HG03378 (cell line): ENCODE measurements around the gene TMEM232.

Source experiments
- ATAC-seq: cut with Tn5 transposase; IDR thresholded peaks from one replicate; pipeline ENCODE4 v1.9.1; 2021; ENCODE audit warnings: mild to moderate bottlenecking, moderate library complexity; ENCODE audit not compliant: unreplicated experiment

TMEM232 gene

DNA sequence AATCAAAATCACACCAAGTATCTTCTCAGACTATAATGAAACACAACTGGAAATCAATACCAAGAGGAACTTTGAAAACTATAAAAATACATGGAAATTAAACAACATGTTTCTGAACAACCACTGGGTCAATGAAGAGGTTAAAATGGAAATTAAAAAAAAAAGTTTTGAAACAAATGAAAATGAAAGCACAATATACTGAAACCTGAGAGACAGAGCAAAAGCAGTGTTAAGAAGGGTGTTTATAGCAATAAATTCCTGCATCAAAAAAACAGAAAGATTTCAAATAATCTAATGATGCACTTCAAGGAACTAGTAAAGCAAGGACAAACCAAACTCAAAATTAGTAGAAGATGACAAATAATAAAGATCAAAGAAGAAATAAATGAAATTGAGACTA, 92.0 kb downstream of the TMEM232 start:
- no peak for ATAC-seq

- ATAC-seq, result no peak
These were observed 95.2 kb downstream of the TMEM232 start for GRCh38 chr5:110631236-110631635.

DNA sequence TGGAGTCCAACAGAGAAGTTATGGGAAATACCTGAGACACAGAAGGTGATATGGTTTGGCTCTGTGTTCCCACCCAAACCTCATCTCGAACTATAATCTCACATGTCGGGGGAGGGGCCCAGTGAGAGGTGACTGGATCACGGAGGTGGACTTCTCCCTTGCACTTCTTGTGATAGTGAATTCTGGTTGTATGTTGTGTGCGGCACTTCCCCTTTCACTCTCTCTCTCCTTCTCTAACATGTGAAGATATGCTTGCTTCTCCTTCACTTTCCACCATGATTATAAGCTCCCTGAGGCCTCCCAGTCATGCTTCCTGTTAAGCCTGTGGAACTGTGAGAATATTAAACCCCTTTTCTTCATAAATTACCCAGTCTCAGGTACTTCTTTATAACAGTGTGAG, 96.1 kb downstream of the TMEM232 start:
- no peak for ATAC-seq

- ATAC-seq, result peak; percentile 64
These were observed 101.0 kb downstream of the TMEM232 start for GRCh38 chr5:110625376-110625999.

DNA sequence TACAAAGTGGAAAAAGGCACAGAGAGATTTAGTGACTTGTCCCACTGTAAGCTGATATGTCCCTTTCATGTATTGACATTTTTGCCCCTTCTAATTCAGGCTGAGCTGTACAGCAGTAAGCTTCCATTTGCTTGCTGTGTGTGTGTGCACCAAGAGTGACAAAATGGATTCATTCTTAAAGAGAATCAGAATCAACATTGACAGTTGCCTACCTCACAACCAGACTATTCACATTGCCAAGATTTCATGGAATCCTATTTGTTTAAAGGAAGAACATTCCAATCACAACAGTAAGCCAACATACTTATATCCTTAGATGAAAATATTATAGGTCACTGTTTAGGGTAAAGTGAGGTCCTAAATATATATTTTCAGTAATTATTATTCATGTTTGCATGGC, 102.6 kb downstream of the TMEM232 start:
- no peak for ATAC-seq

DNA sequence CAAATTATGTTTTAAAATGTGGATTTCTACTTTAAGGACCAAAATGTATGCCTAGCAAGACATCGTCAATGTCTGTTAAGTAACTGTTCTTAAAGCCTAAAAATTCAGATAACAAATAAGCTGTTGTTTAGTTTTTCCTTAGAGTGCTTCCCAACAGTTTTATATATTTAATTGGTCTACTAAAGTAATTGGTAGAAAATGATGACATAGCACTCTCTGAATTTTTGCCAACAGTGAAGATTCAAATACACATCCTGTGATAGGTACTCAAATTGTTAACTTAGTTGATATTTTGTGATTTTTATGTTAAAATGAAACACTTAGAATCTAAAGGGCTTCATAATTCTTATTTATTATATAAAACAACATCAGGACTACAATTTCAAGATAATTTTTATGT, 107.5 kb downstream of the TMEM232 start:
- ATAC-seq, result no peak

DNA sequence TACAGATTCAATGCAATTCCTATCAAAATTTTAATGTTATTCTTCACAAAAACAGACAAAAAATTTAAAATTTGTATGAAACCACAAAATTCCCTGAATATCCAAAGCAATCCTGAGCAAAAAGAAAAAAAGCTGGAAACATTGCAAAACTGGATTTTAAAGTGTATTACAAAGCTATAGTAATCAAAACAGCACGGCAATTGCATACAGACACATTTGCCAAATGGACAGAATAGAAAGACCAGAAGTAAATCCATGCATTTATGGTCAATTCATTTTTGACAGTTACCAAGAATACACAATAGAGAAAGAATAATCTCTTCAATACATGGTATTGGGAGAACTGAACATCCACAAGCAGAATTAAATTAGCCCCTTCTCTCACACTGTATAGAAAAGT, 110.5 kb downstream of the TMEM232 start:
- no peak for ATAC-seq

DNA sequence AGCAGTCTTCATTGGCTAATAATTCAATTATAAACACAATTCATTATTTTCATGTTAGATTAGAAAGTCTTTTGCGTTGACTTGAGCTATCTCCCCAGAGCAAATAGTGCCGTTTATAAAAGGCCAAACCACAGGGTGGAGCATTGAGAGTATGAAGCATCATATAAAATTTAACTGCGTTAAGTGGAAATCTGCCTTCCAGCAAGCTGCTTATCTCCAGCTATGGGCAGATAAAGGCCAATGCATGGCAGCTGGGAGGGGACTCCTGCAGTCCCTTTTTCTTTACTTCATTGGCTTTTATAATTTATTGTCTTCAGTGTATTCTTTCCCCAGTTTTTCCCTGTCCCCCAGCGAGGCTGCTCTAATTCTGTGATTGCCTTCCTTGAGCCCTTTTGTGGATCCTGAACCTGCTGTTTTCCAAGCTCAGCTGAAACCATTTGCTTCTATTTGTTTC, 113.7 kb downstream of the TMEM232 start:
- ATAC-seq, result no peak

DNA sequence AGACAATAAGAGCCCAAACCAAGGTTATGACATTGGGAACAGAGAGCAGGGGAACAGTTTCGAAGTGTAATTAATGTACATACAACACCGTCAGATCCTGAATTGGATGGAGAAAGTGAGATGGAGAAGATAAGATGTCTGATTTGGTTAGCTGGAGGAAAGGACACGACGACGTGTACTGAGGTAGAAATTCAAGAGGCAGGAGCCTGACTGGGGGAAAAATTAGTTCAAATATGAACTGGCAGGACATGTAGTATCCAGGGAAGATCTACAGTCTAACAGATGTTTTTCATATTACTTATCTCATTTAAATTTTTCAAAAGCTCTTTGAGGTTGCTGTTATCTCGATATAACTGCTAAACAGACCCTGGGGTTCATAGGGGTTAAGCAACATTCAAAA, 114.7 kb downstream of the TMEM232 start:
- no peak for ATAC-seq

- ATAC-seq, result no peak
These were observed 131.6 kb downstream of the TMEM232 start for GRCh38 chr5:110594866-110595265.

DNA sequence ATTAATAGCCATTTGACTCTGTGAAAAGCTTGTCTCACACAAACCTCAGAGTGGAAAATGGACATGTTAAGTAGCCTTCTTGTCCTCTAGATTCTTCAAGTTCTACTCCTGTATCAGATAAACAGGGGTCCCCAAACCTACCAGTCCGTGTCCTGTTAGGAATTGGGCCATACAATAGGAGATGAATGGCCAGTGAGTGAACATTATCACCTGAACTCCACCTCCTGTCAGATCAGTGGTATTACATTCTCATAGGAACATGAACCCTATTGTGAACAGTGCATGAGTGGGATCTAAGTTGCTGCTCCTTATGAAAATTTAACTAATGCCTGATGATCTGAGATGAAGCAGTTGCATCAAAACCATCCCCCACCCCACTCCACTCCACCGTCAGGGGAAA, 136.3 kb downstream of the TMEM232 start:
- ATAC-seq, result peak; percentile 71

GRCh38 chr5:110588286-110588980, 138.0 kb downstream of the TMEM232 start:
- no peak for ATAC-seq

DNA sequence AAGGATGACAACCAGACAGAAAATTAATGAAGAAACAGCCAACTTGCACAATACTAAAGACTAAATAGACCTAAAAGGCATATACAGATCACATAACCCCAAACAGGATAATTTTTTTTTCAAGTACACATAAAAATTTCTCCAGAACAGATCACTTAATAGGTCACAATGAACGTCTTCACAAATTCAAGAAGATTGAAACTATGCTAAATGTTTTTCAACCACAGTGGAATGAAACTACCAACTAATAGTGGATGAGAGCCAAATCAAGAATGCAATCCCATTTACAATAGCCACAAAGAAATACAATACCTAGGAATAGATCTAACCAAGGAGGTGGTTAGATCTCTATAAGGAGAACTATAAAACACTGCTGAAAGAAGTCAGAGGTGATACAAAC, 145.8 kb downstream of the TMEM232 start:
- ATAC-seq, result no peak

- ATAC-seq, result no peak
These were observed 153.7 kb downstream of the TMEM232 start for GRCh38 chr5:110572729-110573128.

GRCh38 chr5:110562191-110562590, 164.3 kb downstream of the TMEM232 start:
- no peak for ATAC-seq

DNA sequence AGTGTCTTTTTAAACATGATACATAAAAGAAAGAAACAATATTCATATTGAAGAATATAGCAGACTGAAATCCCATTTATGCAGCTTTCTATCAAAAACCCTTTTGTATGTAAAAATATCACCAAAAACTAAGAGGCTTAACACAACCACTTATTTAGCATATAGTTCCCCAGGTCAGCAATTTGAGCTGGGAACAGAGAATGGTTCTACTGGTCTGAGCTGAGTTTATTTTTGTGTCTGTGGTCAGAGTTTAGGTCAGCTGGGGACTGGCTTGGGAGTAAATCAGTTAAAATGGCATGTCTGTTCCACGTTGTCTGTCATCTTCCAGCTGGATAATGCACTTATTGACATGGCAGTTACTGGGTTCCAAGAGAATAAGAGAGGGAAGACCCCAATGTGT, 165.0 kb downstream of the TMEM232 start:
- ATAC-seq, result no peak

DNA sequence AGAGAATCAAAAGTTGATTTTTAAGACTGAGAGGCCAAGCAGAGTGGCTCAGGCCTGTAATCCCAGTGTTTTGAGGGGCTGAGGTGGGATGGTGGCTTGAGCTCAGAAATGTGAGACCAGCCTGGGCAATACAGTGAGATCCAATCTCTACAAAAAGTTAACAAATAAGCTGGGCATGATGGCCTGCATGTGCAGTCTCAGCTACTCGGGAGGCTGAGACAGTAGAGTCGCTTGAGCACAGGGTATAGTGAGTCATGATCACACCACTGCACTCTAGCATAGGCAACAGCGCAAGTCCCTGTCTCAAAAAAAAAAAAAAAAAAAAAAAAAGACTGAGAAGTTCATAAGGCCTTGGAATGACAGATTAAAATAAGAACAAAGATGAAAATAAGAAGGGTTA, 177.2 kb downstream of the TMEM232 start:
- ATAC-seq, result no peak

DNA sequence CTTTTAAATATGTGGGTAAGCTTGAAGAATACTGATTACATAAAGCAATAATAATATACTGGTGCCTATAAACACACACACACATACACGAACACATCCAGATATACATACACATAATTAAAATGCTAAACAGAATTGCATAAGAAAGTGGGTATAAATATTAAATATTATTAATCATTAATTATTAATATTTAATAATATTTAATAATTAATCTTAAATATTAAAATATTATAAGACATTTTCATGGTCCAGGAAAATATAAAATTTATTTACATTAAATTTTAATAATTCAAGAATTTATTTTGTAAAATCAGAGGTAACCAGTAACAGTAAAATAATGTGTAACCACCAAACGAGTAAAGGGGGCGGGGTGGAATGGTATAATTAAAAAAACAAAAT, 178.3 kb downstream of the TMEM232 start:
- no peak for ATAC-seq

- ATAC-seq, result no peak
These were observed 179.0 kb downstream of the TMEM232 start for GRCh38 chr5:110547495-110547894.

- no peak for ATAC-seq
These were observed 180.8 kb downstream of the TMEM232 start for GRCh38 chr5:110545716-110546115.

- no peak for ATAC-seq
These were observed 181.9 kb downstream of the TMEM232 start for GRCh38 chr5:110544603-110545002.

- no peak for ATAC-seq
These were observed 183.5 kb downstream of the TMEM232 start for GRCh38 chr5:110542949-110543348.
